ENCODE results near the gene MBD3L1.

The MBD3L1 gene

DNA sequence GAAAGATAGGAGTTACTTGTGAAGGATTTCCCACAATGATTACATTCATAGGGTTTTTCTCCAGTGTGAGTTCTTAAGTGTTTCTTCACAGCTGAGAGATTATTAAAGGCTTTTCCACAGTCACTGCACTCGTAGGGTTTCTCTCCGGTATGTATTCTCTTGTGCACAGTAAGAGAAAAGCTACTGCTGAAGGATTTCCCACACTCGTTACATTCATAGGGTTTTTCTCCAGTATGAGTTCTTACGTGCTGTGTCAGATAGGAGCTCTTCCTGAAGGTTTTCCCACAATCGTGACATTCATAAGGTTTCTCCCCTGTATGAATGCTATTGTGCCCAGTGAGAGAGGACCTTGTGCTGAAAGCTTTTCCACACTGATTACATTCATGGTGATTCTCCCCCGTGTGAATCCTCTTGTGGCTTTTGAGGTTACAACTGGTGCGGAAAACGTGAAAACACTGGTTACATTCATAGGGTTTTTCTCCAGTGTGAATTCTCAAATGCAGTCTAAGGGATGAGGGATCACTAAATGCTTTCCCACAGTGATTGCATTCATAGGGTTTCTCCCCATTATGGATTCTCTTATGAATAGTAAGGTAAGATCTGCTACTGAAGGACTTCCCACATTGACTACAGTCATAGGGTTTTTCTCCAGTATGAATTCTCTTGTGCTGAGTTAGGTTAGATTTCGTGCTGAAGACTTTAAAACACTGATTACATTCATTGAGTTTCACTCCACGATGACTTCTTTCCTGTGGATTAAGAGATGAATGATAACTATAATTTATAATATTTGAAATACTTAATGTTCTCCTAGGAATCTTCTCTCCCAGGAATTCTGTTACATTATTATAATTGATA is 20.6 kb upstream of the MBD3L1 start:
- H3K4me1 ChIP-seq (ENCODE audit: insufficient read depth, low read length, severe bottlenecking) = no peaks in the 10 kb centered on the region
- H3K79me2 ChIP-seq (ENCODE audit: insufficient read depth, low read length) = no peaks in the 10 kb centered on the region
- H3K4me3 ChIP-seq (ENCODE audit: low read depth, low read length, poor library complexity, severe bottlenecking) = no peak overlapping the region
- H3K27ac ChIP-seq (ENCODE audit: low read depth, low read length, poor library complexity, severe bottlenecking) = no peak overlapping the region
- no peak overlapping the region for H2AFZ ChIP-seq (ENCODE audit: low read length)
- no peaks in the 10 kb centered on the region for H3K9me2 ChIP-seq (ENCODE audit: low read depth, low read length)
- peaks cover 69% of the 10 kb centered on the region for H3K36me3 ChIP-seq (ENCODE audit: insufficient read depth, low read length)
- H3K9me3 ChIP-seq (ENCODE audit: low read length) = peaks cover 56% of the 10 kb centered on the region
- H4K20me1 ChIP-seq (ENCODE audit: insufficient read depth, low read length) = no peaks in the 10 kb centered on the region
- H3K4me2 ChIP-seq (ENCODE audit: low read length) = no peak overlapping the region
- peaks cover 4% of the 10 kb centered on the region; the same call in 1 of the 2 replicates for H3F3A ChIP-seq (ENCODE audit: insufficient read depth, low read length)
- H3K9ac ChIP-seq (ENCODE audit: low read length) = no peak overlapping the region
- no peaks in the 10 kb centered on the region for H3K27me3 ChIP-seq (ENCODE audit: insufficient read depth, low read length)
- TF ChIP-seq, protein P1, sequence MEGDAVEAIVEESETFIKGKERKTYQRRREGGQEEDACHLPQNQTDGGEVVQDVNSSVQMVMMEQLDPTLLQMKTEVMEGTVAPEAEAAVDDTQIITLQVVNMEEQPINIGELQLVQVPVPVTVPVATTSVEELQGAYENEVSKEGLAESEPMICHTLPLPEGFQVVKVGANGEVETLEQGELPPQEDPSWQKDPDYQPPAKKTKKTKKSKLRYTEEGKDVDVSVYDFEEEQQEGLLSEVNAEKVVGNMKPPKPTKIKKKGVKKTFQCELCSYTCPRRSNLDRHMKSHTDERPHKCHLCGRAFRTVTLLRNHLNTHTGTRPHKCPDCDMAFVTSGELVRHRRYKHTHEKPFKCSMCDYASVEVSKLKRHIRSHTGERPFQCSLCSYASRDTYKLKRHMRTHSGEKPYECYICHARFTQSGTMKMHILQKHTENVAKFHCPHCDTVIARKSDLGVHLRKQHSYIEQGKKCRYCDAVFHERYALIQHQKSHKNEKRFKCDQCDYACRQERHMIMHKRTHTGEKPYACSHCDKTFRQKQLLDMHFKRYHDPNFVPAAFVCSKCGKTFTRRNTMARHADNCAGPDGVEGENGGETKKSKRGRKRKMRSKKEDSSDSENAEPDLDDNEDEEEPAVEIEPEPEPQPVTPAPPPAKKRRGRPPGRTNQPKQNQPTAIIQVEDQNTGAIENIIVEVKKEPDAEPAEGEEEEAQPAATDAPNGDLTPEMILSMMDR (IDR thresholded peaks at IDR 0.05; ENCODE audit: low read length) = no peak
- TF ChIP-seq EZH2 (IDR thresholded peaks at IDR 0.05; ENCODE audit: borderline replicate concordance, low read length) = no peak

DNA sequence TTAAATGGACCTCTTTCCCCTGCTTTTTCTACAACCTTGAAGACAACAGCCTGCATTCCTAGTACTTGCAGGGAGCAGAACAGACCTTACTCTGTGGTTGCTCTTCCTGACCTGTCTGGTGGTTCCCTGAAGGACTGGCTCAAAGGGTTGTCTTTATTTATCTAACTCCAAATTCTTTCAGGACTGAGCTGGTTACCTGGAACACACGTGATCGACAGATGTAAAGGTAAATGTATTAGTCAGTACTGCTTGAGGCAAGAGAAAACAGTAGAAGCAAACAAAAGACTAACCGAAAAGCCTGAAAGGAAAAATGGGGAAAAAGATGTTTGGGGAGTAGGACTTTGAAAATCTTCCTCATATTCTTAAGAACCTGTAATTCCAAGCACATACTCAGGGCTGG is 18.0 kb upstream of the MBD3L1 start:
- peaks cover 4% of the 10 kb centered on the region; the same call in 1 of the 2 replicates for H3F3A ChIP-seq (ENCODE audit: insufficient read depth, low read length)
- no peaks in the 10 kb centered on the region for H4K20me1 ChIP-seq (ENCODE audit: insufficient read depth, low read length)
- H2AFZ ChIP-seq (ENCODE audit: low read length) = no peak overlapping the region
- no peak overlapping the region for H3K4me2 ChIP-seq (ENCODE audit: low read length)
- H3K4me1 ChIP-seq (ENCODE audit: insufficient read depth, low read length, severe bottlenecking) = no peaks in the 10 kb centered on the region
- no peak overlapping the region for H3K9ac ChIP-seq (ENCODE audit: low read length)
- H3K27me3 ChIP-seq (ENCODE audit: insufficient read depth, low read length) = no peaks in the 10 kb centered on the region
- H3K9me2 ChIP-seq (ENCODE audit: low read depth, low read length) = no peaks in the 10 kb centered on the region
- H3K36me3 ChIP-seq (ENCODE audit: insufficient read depth, low read length) = peaks cover 77% of the 10 kb centered on the region
- no peaks in the 10 kb centered on the region for H3K79me2 ChIP-seq (ENCODE audit: insufficient read depth, low read length)
- H3K4me3 ChIP-seq (ENCODE audit: low read depth, low read length, poor library complexity, severe bottlenecking) = no peak overlapping the region
- H3K9me3 ChIP-seq (ENCODE audit: low read length) = peaks cover 48% of the 10 kb centered on the region
- TF ChIP-seq EZH2 (IDR thresholded peaks at IDR 0.05; ENCODE audit: borderline replicate concordance, low read length) = no peak
- TF ChIP-seq, protein P1 (IDR thresholded peaks at IDR 0.05; ENCODE audit: low read length) = no peak
- no peak overlapping the region for H3K27ac ChIP-seq (ENCODE audit: low read depth, low read length, poor library complexity, severe bottlenecking)

DNA sequence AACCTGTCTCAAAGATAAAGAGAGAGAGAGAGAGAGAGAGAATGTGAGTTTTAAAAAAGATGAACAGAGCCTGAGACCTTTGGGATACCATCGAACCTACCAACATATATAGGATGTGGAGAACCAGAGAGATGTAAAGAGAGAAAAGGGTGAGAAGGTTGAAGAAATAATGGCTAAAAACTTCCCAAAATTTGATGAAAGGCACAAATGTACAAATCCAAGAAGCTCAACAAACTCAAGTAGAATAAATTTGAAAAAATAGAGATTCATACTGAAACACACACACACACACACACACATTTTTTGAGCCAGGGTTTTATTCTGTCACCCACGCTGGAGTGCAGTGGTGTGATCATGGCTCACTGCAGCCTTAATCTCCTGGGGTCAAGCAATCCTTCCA is 16.4 kb upstream of the MBD3L1 start:
- no peak overlapping the region for H3K9ac ChIP-seq (ENCODE audit: low read length)
- peaks cover 4% of the 10 kb centered on the region; the same call in 1 of the 2 replicates for H3F3A ChIP-seq (ENCODE audit: insufficient read depth, low read length)
- no peak overlapping the region for H3K27ac ChIP-seq (ENCODE audit: low read depth, low read length, poor library complexity, severe bottlenecking)
- no peak overlapping the region for H3K4me2 ChIP-seq (ENCODE audit: low read length)
- H3K79me2 ChIP-seq (ENCODE audit: insufficient read depth, low read length) = no peaks in the 10 kb centered on the region
- H3K4me3 ChIP-seq (ENCODE audit: low read depth, low read length, poor library complexity, severe bottlenecking) = no peak overlapping the region
- no peaks in the 10 kb centered on the region for H4K20me1 ChIP-seq (ENCODE audit: insufficient read depth, low read length)
- no peaks in the 10 kb centered on the region for H3K27me3 ChIP-seq (ENCODE audit: insufficient read depth, low read length)
- no peaks in the 10 kb centered on the region for H3K4me1 ChIP-seq (ENCODE audit: insufficient read depth, low read length, severe bottlenecking)
- no peak for TF ChIP-seq EZH2 (IDR thresholded peaks at IDR 0.05; ENCODE audit: borderline replicate concordance, low read length)
- TF ChIP-seq, protein P1 (IDR thresholded peaks at IDR 0.05; ENCODE audit: low read length) = no peak
- peaks cover 35% of the 10 kb centered on the region for H3K9me3 ChIP-seq (ENCODE audit: low read length)
- H2AFZ ChIP-seq (ENCODE audit: low read length) = no peak overlapping the region
- H3K9me2 ChIP-seq (ENCODE audit: low read depth, low read length) = no peaks in the 10 kb centered on the region
- peaks cover 84% of the 10 kb centered on the region for H3K36me3 ChIP-seq (ENCODE audit: insufficient read depth, low read length)
